GM23338 (cell line): ENCODE data around the gene GNG12.

Experiments used
- CREB1 ChIP-seq: fragments of 250-450 bp; sonication (Bioruptor Pico); IDR thresholded peaks from 2 replicates; pipeline ENCODE4 v1.5.0; 2020; ENCODE audit warnings: low read depth, mild to moderate bottlenecking, moderate library complexity
- EZH2 ChIP-seq: fragments of 200-600 bp; sonication (generic); IDR thresholded peaks from one replicate; pipeline ENCODE4 v1.8.0; 2017; ENCODE audit warnings: antibody characterized with exemption, mild to moderate bottlenecking, low read depth; ENCODE audit not compliant: unreplicated experiment
- EZH2phosphoT487 ChIP-seq: fragments of 200-600 bp; sonication (generic); IDR thresholded peaks from one replicate; pipeline ENCODE4 v1.8.1; 2018; ENCODE audit warnings: antibody characterized with exemption; ENCODE audit not compliant: unreplicated experiment
- JUNB ChIP-seq: IDR thresholded peaks from one replicate; pipeline ENCODE4 v1.6.1; 2016; ENCODE audit warnings: antibody characterized with exemption; ENCODE audit not compliant: unreplicated experiment
- POLR2AphosphoS5 ChIP-seq: IDR thresholded peaks from 2 replicates; pipeline ENCODE4 v1.6.1; 2016; ENCODE audit warnings: antibody characterized with exemption, low read depth
- TF ChIP-seq, protein P1 (sequence below), 2 experiments: fragments of 200-600 bp in 1 of 2; sonication (generic) in 1 of 2; conservative IDR thresholded peaks; 2 replicates each; pipeline versions ENCODE4 v1.5.1 to v1.6.1; 2016 to 2017; ENCODE audit warnings: antibody characterized with exemption in 2 of 2, low read depth in 2 of 2, mild to moderate bottlenecking in 2 of 2, moderate library complexity in 1 of 2
- TF ChIP-seq, protein P2 (sequence below): IDR thresholded peaks from one replicate; pipeline ENCODE4 v1.6.1; 2018; ENCODE audit warnings: antibody characterized with exemption; ENCODE audit not compliant: unreplicated experiment

DNA sequence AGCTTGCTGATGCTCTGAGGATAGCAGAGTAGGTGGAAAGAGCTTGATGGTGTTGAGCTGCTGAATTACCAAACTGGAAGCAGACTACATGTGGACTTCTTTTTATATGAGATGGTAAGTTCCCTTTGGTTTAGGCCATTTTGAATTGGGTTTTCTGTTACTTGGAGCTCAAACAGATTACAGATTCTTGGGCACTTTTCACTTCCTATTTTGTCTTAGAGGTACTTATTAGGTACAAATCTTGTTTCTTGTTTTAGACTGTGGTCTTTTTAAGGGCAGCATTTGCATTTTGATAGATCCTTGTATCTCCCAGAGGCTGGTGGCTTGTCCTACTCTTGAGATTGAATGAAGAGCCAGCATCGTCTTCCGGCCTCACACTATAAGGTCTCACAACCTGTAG, 78.1 kb downstream of the GNG12 start:
- no peak for TF ChIP-seq CREB1 (CRISPR knock-in tag)
- no peak for TF ChIP-seq POLR2AphosphoS5
- TF ChIP-seq, protein P1, sequence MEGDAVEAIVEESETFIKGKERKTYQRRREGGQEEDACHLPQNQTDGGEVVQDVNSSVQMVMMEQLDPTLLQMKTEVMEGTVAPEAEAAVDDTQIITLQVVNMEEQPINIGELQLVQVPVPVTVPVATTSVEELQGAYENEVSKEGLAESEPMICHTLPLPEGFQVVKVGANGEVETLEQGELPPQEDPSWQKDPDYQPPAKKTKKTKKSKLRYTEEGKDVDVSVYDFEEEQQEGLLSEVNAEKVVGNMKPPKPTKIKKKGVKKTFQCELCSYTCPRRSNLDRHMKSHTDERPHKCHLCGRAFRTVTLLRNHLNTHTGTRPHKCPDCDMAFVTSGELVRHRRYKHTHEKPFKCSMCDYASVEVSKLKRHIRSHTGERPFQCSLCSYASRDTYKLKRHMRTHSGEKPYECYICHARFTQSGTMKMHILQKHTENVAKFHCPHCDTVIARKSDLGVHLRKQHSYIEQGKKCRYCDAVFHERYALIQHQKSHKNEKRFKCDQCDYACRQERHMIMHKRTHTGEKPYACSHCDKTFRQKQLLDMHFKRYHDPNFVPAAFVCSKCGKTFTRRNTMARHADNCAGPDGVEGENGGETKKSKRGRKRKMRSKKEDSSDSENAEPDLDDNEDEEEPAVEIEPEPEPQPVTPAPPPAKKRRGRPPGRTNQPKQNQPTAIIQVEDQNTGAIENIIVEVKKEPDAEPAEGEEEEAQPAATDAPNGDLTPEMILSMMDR (conservative IDR thresholded peaks at IDR 0.05; ENCODE audit: low read depth in 2 of 2), result no peak
- TF ChIP-seq EZH2phosphoT487, result no peak
- TF ChIP-seq, protein P2, sequence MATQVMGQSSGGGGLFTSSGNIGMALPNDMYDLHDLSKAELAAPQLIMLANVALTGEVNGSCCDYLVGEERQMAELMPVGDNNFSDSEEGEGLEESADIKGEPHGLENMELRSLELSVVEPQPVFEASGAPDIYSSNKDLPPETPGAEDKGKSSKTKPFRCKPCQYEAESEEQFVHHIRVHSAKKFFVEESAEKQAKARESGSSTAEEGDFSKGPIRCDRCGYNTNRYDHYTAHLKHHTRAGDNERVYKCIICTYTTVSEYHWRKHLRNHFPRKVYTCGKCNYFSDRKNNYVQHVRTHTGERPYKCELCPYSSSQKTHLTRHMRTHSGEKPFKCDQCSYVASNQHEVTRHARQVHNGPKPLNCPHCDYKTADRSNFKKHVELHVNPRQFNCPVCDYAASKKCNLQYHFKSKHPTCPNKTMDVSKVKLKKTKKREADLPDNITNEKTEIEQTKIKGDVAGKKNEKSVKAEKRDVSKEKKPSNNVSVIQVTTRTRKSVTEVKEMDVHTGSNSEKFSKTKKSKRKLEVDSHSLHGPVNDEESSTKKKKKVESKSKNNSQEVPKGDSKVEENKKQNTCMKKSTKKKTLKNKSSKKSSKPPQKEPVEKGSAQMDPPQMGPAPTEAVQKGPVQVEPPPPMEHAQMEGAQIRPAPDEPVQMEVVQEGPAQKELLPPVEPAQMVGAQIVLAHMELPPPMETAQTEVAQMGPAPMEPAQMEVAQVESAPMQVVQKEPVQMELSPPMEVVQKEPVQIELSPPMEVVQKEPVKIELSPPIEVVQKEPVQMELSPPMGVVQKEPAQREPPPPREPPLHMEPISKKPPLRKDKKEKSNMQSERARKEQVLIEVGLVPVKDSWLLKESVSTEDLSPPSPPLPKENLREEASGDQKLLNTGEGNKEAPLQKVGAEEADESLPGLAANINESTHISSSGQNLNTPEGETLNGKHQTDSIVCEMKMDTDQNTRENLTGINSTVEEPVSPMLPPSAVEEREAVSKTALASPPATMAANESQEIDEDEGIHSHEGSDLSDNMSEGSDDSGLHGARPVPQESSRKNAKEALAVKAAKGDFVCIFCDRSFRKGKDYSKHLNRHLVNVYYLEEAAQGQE, result no peak
- TF ChIP-seq JUNB, result no peak
- no peak for TF ChIP-seq EZH2
